Type B pancreatic cell (in vitro differentiated cells): Measurements from ENCODE around the gene RDH8. TPM values are rescaled to one million over a fixed set of nuclear protein-coding genes. Genes with fewer than 3 reads are reported as not detected.

Experiments used
- DNase-seq: peaks from one replicate; pipeline ENCODE4 v3.0.0; 2021; ENCODE audit warnings: mixed read lengths; ENCODE audit not compliant: unreplicated experiment; ENCODE audit errors: extremely low spot score
- H3K27ac Mint-ChIP-seq: 2 replicates; pipeline ENCODE4 v1.8.0; 2021; ENCODE audit warnings: mild to moderate bottlenecking, mixed read lengths
- H3K27me3 Mint-ChIP-seq: 2 replicates; pipeline ENCODE4 v1.8.0; 2021; ENCODE audit warnings: mixed read lengths
- H3K36me3 Mint-ChIP-seq: 2 replicates; pipeline ENCODE4 v1.8.0; 2021; ENCODE audit warnings: mixed read lengths
- H3K4me1 Mint-ChIP-seq: one replicate; pipeline ENCODE4 v1.8.0; 2021; ENCODE audit warnings: mixed read lengths; ENCODE audit not compliant: unreplicated experiment
- H3K4me3 Mint-ChIP-seq: 2 replicates; pipeline ENCODE4 v1.8.0; 2021; ENCODE audit warnings: mild to moderate bottlenecking, mixed read lengths
- H3K9me3 Mint-ChIP-seq: 2 replicates; pipeline ENCODE4 v1.8.0; 2021; ENCODE audit warnings: mixed read lengths
- CTCF ChIP-seq: fragments of 200-600 bp; sonication (generic); conservative IDR thresholded peaks from 2 replicates; pipeline ENCODE4 v1.5.0; 2021; ENCODE audit warnings: antibody characterized with exemption, mild to moderate bottlenecking
- total RNA-seq: library from RNA; stranded (reverse); gene quantifications from 2 replicates; pipeline ENCODE4 v1.2.1, GENCODE V29; 2021; ENCODE audit warnings: low replicate concordance

RDH8 gene
- total RNA-seq, 1 donor from 2014 or later, result not detected

- H3K36me3 Mint-ChIP-seq, result no peaks in the 10 kb centered on the region
- TF ChIP-seq CTCF, result no peak
- DNase-seq, result no peak
- no peak overlapping the region for H3K27ac Mint-ChIP-seq
- H3K4me1 Mint-ChIP-seq, result no peaks in the 10 kb centered on the region
- no peak overlapping the region for H3K4me3 Mint-ChIP-seq
- H3K27me3 Mint-ChIP-seq, result peaks cover 50% of the 10 kb centered on the region
- H3K9me3 Mint-ChIP-seq, result no peaks in the 10 kb centered on the region
Measured at GRCh38 chr19:9969688-9969975, 43.7 kb upstream of the RDH8 start.

- Mint-ChIP-seq H3K27me3 (peaks cover 46% of the 10 kb centered on the region), H3K9me3 (no peaks in the 10 kb centered on the region), H3K4me1 (no peaks in the 10 kb centered on the region), H3K4me3 (no peak overlapping the region), H3K27ac (no peak overlapping the region), H3K36me3 (no peaks in the 10 kb centered on the region)
- TF ChIP-seq CTCF, result no peak
- DNase-seq, result no peak
Measured at GRCh38 chr19:9970481-9970880, 42.8 kb upstream of the RDH8 start.

- no peaks in the 10 kb centered on the region for H3K4me1 Mint-ChIP-seq
- no peaks in the 10 kb centered on the region for H3K9me3 Mint-ChIP-seq
- no peaks in the 10 kb centered on the region for H3K36me3 Mint-ChIP-seq
- H3K4me3 Mint-ChIP-seq, result no peak overlapping the region
- no peak overlapping the region for H3K27ac Mint-ChIP-seq
- no peak for TF ChIP-seq CTCF
- no peak for DNase-seq
- peaks cover 39% of the 10 kb centered on the region for H3K27me3 Mint-ChIP-seq
Measured at GRCh38 chr19:9971166-9971897, 42.0 kb upstream of the RDH8 start.

GRCh38 chr19:9972103-9972502 is 41.2 kb upstream of the RDH8 start:
- no peak overlapping the region for H3K4me3 Mint-ChIP-seq
- H3K27ac Mint-ChIP-seq, result no peak overlapping the region
- peaks cover 33% of the 10 kb centered on the region for H3K27me3 Mint-ChIP-seq
- H3K9me3 Mint-ChIP-seq, result no peaks in the 10 kb centered on the region
- no peak for TF ChIP-seq CTCF
- no peaks in the 10 kb centered on the region for H3K36me3 Mint-ChIP-seq
- no peak for DNase-seq
- no peaks in the 10 kb centered on the region for H3K4me1 Mint-ChIP-seq

- H3K4me3 Mint-ChIP-seq, result no peak overlapping the region
- no peak for TF ChIP-seq CTCF
- H3K9me3 Mint-ChIP-seq, result no peaks in the 10 kb centered on the region
- H3K27ac Mint-ChIP-seq, result no peak overlapping the region
- H3K36me3 Mint-ChIP-seq, result no peaks in the 10 kb centered on the region
- H3K4me1 Mint-ChIP-seq, result no peaks in the 10 kb centered on the region
- peaks cover 16% of the 10 kb centered on the region for H3K27me3 Mint-ChIP-seq
- DNase-seq, result no peak
Measured at GRCh38 chr19:9981406-9982260, 31.6 kb upstream of the RDH8 start.
